GM18505 (cell line): ENCODE results near the gene CIAO3.
"Not testable (repeated sequence)": the region's sequence is repeated elsewhere in the genome, so short reads cannot be mapped to it uniquely, and the experiment has no call there.

Source experiments
- ATAC-seq: cut with Tn5 transposase; IDR thresholded peaks from one replicate; pipeline ENCODE4 v1.9.1; 2021; ENCODE audit not compliant: unreplicated experiment
- POLR2A ChIP-seq: IDR thresholded peaks from 4 replicates; pipeline ENCODE4 v1.6.1; 2011; ENCODE audit warnings: borderline replicate concordance; ENCODE audit not compliant: insufficient read depth, insufficient read length; ENCODE audit errors: extremely low read depth

Gene CIAO3

GRCh38 chr16:760545-761343 lies 19.9 kb upstream of the CIAO3 start, which contains the start of gene MSLN:
Gene MSLN, plus strand, starts transcription at chr16:760734. Its CDS starts 1,947 bp downstream, at chr16:762681.
- no peak for ATAC-seq
- TF ChIP-seq POLR2A, result no peak

GRCh38 chr16:760065-760464 lies 19.3 kb upstream of the CIAO3 start:
- TF ChIP-seq POLR2A, result no peak
- no peak for ATAC-seq

GRCh38 chr16:759110-759910 lies 18.5 kb upstream of the CIAO3 start:
- ATAC-seq, result no peak
- TF ChIP-seq POLR2A, result no peak

GRCh38 chr16:756428-756827 lies 15.6 kb upstream of the CIAO3 start:
- ATAC-seq, result no peak

GRCh38 chr16:754656-755055 lies 13.9 kb upstream of the CIAO3 start:
- TF ChIP-seq POLR2A, result no peak
- no peak for ATAC-seq

More at GRCh38 chr16:756428-756827, 15.6 kb upstream of the CIAO3 start:
- TF ChIP-seq POLR2A, result no peak

- not testable (repeated sequence) for ATAC-seq
Observed at GRCh38 chr16:754121-754607, 13.4 kb upstream of the CIAO3 start.

- TF ChIP-seq POLR2A, result no peak
- ATAC-seq, result no peak
Observed at GRCh38 chr16:752007-752312, 11.2 kb upstream of the CIAO3 start.

GRCh38 chr16:751152-752006 lies 10.6 kb upstream of the CIAO3 start:
- no peak for TF ChIP-seq POLR2A
- ATAC-seq, result no peak

GRCh38 chr16:750485-750884 lies 9.7 kb upstream of the CIAO3 start:
- ATAC-seq, result no peak
- TF ChIP-seq POLR2A, result no peak

- no peak for TF ChIP-seq POLR2A
- no peak for ATAC-seq
Observed at GRCh38 chr16:749010-749409, 8.2 kb upstream of the CIAO3 start.

GRCh38 chr16:747978-748746 lies 7.4 kb upstream of the CIAO3 start:
- no peak for TF ChIP-seq POLR2A

GRCh38 chr16:746637-747036 lies 5.8 kb upstream of the CIAO3 start:
- no peak for ATAC-seq
- TF ChIP-seq POLR2A, result no peak

More at GRCh38 chr16:747978-748746, 7.4 kb upstream of the CIAO3 start:
- ATAC-seq, result no peak
